ENCODE results near the gene SPIRE2.
"Not testable (repeated sequence)": the region's sequence is repeated elsewhere in the genome, so short reads cannot be mapped to it uniquely, and the experiment has no call there.

Gene SPIRE2

DNA sequence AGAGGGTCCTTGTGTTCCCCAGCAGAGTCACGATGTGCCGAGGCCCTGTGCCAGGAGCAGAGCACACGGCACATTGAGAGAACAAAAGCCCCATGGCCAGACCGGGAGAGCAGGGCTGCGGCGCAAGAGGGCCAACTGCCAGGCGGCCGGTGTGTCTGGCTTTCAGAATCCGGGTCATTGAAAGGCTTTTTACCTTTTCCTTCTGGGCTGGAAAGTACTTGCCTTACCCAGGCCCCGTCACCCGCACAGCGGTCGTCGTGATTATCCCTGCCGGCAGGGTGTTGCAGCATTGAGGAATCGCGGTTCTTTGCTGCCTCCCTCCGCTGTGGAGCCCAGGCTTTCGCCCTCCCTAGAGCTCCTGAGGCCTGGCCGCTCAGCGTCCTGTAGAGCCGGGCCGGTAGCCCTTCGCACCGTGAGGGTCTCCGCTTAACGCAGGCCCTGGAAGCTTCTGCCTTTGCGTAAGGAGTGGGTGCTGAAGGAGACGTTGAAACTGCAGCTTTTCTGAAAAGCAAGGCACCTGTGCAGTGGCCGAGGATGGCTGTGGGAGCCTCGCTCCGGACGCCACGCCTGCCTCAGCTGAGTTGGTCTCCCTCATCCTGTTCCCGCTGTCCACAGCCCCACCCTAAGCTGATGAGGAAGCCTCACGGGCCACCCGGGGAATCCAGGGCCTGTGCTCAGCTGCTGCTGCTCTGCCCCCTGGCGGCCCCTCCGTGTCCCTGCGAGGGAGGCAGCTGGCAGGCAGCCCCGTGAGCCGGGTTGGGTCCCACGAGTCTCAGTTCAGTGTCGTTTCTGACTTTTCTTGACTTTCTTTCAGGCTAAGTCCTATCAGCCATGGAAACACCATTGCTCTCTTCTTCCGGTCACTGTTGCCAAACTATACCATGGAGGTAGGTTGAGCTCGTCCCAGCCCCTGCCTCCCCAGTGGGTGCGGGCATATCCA is 81.8 kb downstream of the SPIRE2 start:
- Histone ChIP-seq H3K4me3 (ENCODE audit: low read depth, low read length) (no peak overlapping the region), H3K36me3 (ENCODE audit: insufficient read depth, low read length) (peaks cover 28% of the 10 kb centered on the region; the same call in 1 of the 2 replicates), H3K27ac (ENCODE audit: low read depth, low read length) (no peak overlapping the region)

DNA sequence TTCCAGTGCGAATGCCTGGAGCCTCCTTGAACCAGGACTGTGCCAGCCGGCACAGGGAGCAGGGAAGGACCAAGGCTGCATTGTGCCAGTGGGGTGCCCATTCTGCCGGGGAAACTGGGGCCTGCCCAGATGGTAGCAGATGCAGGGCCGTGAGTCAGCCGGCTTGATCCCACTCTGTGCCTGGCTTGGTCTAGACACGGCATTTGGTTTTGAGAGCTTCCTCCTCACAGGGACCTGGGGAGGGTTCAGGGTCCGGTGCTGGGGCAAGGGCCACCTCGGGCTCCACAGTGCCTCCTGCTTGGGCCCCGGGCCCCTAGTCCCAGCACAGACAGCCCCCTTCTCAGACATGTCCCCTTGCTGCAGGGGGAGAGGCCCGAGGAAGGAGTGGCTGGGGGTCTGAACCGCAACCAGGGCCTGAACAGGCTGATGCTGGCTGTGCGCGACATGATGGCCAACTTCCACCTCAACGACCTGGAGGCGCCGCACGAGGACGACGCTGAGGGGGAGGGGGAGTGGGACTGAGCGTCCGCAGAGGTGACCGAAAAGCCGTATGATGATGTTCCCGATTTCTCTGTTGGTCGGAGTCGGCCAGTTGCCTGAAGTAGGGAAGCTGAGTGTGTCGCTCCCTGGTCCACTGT is 82.6 kb downstream of the SPIRE2 start:
- Histone ChIP-seq H3K27me3 (ENCODE audit: insufficient read depth, low read length) (no peaks in the 10 kb centered on the region), H3K36me3 (ENCODE audit: insufficient read depth, low read length) (peaks cover 23% of the 10 kb centered on the region; the same call in 1 of the 2 replicates), H3K27ac (ENCODE audit: low read depth, low read length) (no peak overlapping the region), H3K4me3 (ENCODE audit: low read depth, low read length) (no peak overlapping the region), H3K79me2 (ENCODE audit: control insufficient read depth, insufficient read depth, low read length, unreplicated experiment) (no peaks in the 10 kb centered on the region), H2AFZ (ENCODE audit: low read length, unreplicated experiment) (no peak overlapping the region), H3K4me1 (ENCODE audit: control insufficient read depth, insufficient read depth, low read length, unreplicated experiment) (no peaks in the 10 kb centered on the region)

More for the DNA sequence above, 81.8 kb downstream of the SPIRE2 start:
- no peaks in the 10 kb centered on the region for H3K79me2 ChIP-seq (ENCODE audit: control insufficient read depth, insufficient read depth, low read length, unreplicated experiment)
- peaks cover 6% of the 10 kb centered on the region for H3K4me1 ChIP-seq (ENCODE audit: control insufficient read depth, insufficient read depth, low read length, unreplicated experiment)
- H3K27me3 ChIP-seq (ENCODE audit: insufficient read depth, low read length): no peaks in the 10 kb centered on the region
- no peak overlapping the region for H2AFZ ChIP-seq (ENCODE audit: low read length, unreplicated experiment)

DNA sequence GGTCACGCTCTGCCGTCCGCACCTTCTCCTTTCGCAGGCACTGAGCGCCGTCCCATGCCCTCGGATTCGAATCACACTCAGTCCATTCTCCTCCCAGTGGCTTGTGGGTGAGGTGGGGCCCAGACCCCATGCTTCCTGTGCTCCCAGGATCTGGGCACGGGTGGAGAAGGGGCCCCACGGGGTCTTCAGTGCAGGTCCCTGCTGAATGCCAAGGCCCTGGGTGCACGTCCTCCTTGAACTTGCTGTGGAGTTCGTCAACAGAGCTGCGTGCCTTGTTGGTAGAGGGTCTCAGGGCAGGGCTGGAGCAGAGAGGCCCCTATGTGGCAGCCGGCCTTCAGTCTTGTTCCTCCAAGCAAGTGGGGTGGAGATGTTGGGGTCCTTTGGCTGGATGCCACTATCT is 83.1 kb downstream of the SPIRE2 start:
- Histone ChIP-seq H3K36me3 (ENCODE audit: insufficient read depth, low read length) (peaks cover 19% of the 10 kb centered on the region; the same call in 1 of the 2 replicates), H3K79me2 (ENCODE audit: control insufficient read depth, insufficient read depth, low read length, unreplicated experiment) (no peaks in the 10 kb centered on the region), H3K27ac (ENCODE audit: low read depth, low read length) (no peak overlapping the region), H3K27me3 (ENCODE audit: insufficient read depth, low read length) (no peaks in the 10 kb centered on the region), H3K4me1 (ENCODE audit: control insufficient read depth, insufficient read depth, low read length, unreplicated experiment) (no peaks in the 10 kb centered on the region), H2AFZ (ENCODE audit: low read length, unreplicated experiment) (no peak overlapping the region), H3K4me3 (ENCODE audit: low read depth, low read length) (no peak overlapping the region)

DNA sequence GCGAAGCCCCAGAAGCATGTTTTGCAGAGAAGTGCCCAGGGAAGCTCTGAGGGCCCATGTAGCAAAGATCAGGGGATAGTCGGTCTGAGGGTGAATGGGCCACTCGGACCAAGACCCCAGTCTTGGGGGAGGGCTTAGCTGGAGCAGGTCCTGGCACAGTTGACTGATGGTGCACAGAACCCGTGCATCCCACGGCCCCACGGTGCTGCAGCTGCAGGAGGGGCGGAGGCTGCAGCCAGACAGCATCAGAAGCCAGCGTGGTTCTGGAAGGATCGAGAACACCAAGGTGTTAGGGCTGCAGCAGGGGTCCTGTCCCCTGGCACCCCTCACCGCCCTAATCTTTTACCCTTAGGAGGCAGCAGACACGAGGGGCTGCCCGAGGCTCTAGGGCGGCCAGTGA is 83.9 kb downstream of the SPIRE2 start:
- H2AFZ ChIP-seq (ENCODE audit: low read length, unreplicated experiment): no peak overlapping the region
- no peak overlapping the region for H3K27ac ChIP-seq (ENCODE audit: low read depth, low read length)
- no peaks in the 10 kb centered on the region for H3K27me3 ChIP-seq (ENCODE audit: insufficient read depth, low read length)
- H3K4me1 ChIP-seq (ENCODE audit: control insufficient read depth, insufficient read depth, low read length, unreplicated experiment): no peaks in the 10 kb centered on the region
- no peaks in the 10 kb centered on the region for H3K79me2 ChIP-seq (ENCODE audit: control insufficient read depth, insufficient read depth, low read length, unreplicated experiment)
- peaks cover 12% of the 10 kb centered on the region; the same call in 1 of the 2 replicates for H3K36me3 ChIP-seq (ENCODE audit: insufficient read depth, low read length)
- H3K4me3 ChIP-seq (ENCODE audit: low read depth, low read length): no peak overlapping the region

DNA sequence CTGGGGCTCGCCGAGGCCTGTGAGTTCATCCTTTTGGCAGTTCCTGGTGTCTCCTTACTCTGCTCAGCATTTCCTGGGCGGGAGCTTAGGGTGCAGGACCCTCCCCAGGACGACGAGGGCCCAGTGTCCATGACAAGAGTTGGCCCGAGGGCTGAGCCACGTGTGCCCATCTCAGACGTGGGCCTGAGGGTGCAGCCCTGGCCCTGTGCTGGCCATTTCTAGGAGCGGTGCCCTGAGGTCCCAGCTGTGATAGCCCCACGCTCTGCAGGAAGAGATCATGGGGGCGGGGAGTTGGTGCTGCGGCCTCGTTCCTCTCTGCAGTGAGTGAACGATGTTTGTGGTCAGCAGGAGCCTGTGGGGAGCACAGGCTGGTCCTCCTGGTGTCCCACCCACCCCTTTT is 84.4 kb downstream of the SPIRE2 start:
- no peaks in the 10 kb centered on the region for H3K27me3 ChIP-seq (ENCODE audit: insufficient read depth, low read length)
- peaks cover 11% of the 10 kb centered on the region; the same call in 1 of the 2 replicates for H3K36me3 ChIP-seq (ENCODE audit: insufficient read depth, low read length)
- no peaks in the 10 kb centered on the region for H3K79me2 ChIP-seq (ENCODE audit: control insufficient read depth, insufficient read depth, low read length, unreplicated experiment)
- H3K27ac ChIP-seq (ENCODE audit: low read depth, low read length): no peak overlapping the region
- H3K4me1 ChIP-seq (ENCODE audit: control insufficient read depth, insufficient read depth, low read length, unreplicated experiment): no peaks in the 10 kb centered on the region
- H3K4me3 ChIP-seq (ENCODE audit: low read depth, low read length): no peak overlapping the region
- no peak overlapping the region for H2AFZ ChIP-seq (ENCODE audit: low read length, unreplicated experiment)

DNA sequence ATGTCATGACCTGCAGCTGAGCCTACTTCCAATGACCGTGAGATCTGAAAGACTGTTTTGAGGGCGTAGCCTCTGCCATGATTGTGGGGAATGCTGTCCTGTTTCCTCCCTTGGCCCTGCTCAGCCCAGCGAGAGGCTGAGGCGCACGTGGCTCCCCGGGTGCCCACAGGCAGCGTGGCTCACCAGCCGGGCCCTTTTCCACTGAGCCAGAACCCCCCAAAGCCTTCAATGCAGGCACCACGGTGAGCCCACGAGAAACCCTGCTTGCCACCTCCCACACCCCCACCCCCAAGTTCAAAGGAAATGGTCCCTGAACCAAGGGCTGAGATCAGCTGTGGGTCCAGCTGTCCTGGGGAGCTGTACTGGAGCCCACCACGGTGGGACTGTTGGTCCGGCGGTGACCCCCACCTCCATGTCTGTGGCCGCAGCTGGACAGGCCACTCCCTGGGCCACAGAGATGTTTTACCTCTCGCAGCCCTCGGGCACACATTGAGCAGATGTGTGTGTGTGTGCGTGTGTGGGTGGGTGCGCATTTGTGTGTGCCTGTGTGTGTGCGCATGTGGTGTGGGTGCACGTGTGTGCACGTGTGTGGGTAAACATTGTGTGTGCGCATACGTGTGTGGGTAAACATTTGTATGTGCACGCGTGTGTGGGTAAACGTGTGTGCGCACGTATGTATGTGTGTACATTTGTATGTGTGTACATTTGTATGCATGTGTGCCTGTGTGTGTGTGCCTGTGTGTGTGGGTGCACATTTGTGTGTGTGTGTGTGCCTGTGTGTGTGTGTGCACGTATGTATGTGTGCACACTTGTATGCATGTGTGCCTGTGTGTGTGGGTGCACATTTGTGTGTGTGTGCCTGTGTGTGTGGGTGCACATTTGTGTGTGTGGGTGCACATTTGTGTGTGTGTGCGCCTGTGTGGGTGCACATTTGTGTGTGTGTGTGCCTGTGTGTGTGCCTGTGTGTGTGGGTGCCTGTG is 85.4 kb downstream of the SPIRE2 start:
- Histone ChIP-seq H3K27ac (ENCODE audit: low read depth, low read length) (no peak overlapping the region), H2AFZ (ENCODE audit: low read length, unreplicated experiment) (no peak overlapping the region), H3K4me3 (ENCODE audit: low read depth, low read length) (no peak overlapping the region), H3K79me2 (ENCODE audit: control insufficient read depth, insufficient read depth, low read length, unreplicated experiment) (no peaks in the 10 kb centered on the region), H3K36me3 (ENCODE audit: insufficient read depth, low read length) (peaks cover 6% of the 10 kb centered on the region; the same call in 1 of the 2 replicates), H3K4me1 (ENCODE audit: control insufficient read depth, insufficient read depth, low read length, unreplicated experiment) (peaks cover 8% of the 10 kb centered on the region), H3K27me3 (ENCODE audit: insufficient read depth, low read length) (no peaks in the 10 kb centered on the region)

DNA sequence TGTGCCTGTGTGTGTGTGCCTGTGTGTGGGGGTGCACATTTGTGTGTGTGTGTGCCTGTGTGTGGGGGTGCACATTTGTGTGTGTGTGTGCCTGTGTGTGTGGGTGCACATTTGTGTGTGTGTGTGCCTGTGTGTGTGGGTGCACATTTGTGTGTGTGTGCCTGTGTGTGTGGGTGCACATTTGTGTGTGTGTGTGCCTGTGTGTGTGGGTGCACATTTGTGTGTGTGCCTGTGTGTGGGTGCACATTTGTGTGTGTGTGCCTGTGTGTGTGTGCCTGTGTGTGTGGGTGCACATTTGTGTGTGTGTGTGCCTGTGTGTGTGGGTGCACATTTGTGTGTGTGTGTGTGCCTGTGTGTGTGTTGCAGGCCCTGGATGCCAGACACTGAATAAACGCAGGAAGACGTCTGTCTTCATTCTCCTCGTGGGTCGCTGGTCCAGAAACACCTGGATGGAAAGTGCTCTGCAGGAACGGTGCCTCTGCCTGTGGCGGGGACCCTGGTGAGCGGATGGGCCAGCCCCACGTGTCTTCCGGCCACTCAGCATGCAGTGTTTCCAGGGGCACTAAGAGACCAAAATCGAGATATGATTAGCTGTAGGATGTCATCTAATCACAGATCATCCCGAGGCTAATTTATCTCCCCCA is 86.5 kb downstream of the SPIRE2 start:
- not testable (repeated sequence) for H3K27ac ChIP-seq (ENCODE audit: low read depth, low read length); H2AFZ ChIP-seq (ENCODE audit: low read length, unreplicated experiment); H3K79me2 ChIP-seq (ENCODE audit: control insufficient read depth, insufficient read depth, low read length, unreplicated experiment); H3K4me3 ChIP-seq (ENCODE audit: low read depth, low read length); H3K36me3 ChIP-seq (ENCODE audit: insufficient read depth, low read length); H3K27me3 ChIP-seq (ENCODE audit: insufficient read depth, low read length)
- H3K4me1 ChIP-seq (ENCODE audit: control insufficient read depth, insufficient read depth, low read length, unreplicated experiment): peaks cover 17% of the 10 kb centered on the region

DNA sequence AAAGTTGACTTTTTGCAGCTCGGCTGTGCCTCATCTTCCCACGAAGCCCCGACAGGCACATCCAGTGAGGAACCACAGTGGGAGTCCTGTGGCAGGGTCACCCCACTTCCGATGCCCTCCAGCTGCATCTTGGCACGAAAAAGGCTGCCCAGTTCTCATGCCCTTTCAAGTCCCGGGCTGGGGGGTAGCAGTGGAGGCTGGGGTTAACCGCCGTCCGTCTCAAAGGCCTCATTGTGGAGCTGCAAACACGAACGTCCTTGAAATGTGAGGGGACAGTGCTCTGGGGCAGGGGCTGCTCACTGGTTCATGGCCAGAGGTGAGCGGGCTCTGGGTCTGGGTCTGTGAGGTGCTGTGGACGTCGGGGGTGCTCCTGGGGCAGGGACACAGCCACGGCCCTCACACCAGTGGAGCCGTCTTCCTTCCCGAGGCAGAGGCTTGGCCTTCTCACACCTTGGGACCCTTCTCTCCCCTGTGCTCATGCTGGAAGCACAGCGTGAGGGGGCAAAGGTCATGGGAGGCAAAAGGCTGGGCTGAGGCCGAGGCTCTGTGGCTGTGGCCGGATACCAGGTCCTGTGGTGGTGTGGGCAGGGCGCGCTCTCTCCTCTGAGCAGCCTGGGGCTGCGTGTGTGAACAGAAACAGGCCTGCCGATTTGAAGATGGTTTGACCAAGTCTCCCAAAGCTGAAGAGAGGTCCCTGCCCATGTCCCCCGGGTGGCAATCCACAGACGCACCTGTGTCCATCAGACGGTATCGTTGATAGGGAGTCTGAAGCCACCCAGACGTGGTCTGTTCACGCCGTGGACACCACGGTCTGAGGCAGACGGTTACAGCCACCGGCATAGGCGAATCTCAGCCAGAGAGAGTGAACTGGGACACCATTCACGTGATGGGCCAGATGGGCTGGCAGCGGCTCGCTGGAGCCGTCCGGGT is 87.3 kb downstream of the SPIRE2 start:
- H3K27ac ChIP-seq (ENCODE audit: low read depth, low read length): no peak overlapping the region

DNA sequence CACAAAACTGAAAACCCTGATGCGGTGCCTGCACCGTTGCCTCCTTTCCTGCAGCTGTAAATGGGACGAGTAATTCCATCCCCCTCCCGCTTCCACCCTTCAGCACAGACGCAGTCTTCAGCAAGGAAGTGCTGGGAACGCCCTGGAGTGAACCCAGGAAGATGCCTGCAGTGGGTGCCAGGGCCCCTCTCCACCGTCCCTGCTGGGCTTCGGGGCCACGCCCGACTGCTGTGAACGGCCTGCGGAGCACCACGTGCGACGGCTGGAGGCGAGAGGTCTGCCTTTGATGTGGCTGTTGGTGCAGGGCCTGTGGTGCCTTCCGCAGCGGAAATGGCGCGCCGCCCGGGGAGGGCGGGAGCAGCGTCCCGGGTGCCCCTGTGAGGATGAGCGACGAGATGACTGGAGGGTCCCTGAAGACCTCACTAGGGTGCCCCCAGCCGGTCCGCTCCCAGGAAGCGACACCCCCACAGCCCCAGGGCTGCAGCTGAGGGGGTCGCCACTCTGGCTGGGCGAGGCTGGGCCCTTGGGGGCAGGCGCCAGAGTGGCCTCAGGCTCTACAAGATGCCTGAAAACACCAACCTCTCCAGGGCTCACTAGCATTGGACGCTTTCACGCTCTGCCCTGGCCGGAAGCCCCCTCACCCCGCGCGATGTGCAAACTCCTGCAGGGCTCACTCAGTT is 89.6 kb downstream of the SPIRE2 start:
- H3K79me2 ChIP-seq (ENCODE audit: control insufficient read depth, insufficient read depth, low read length, unreplicated experiment): peaks cover 6% of the 10 kb centered on the region
- H3K27me3 ChIP-seq (ENCODE audit: insufficient read depth, low read length): no peaks in the 10 kb centered on the region
- peak overlapping the region; percentile 6 for H2AFZ ChIP-seq (ENCODE audit: low read length, unreplicated experiment)
- peak overlapping the region; percentile 66 for H3K27ac ChIP-seq (ENCODE audit: low read depth, low read length)
- peaks cover 6% of the 10 kb centered on the region; the same call in 1 of the 2 replicates for H3K36me3 ChIP-seq (ENCODE audit: insufficient read depth, low read length)
- peaks cover 36% of the 10 kb centered on the region for H3K4me1 ChIP-seq (ENCODE audit: control insufficient read depth, insufficient read depth, low read length, unreplicated experiment)
- peak overlapping the region; percentile 67 for H3K4me3 ChIP-seq (ENCODE audit: low read depth, low read length)

More for the DNA sequence above, 87.3 kb downstream of the SPIRE2 start:
- H3K4me1 ChIP-seq (ENCODE audit: control insufficient read depth, insufficient read depth, low read length, unreplicated experiment): peaks cover 25% of the 10 kb centered on the region
- H3K36me3 ChIP-seq (ENCODE audit: insufficient read depth, low read length): peaks cover 6% of the 10 kb centered on the region; the same call in 1 of the 2 replicates
- no peak overlapping the region for H2AFZ ChIP-seq (ENCODE audit: low read length, unreplicated experiment)
- no peak overlapping the region for H3K4me3 ChIP-seq (ENCODE audit: low read depth, low read length)
- H3K79me2 ChIP-seq (ENCODE audit: control insufficient read depth, insufficient read depth, low read length, unreplicated experiment): peaks cover 6% of the 10 kb centered on the region
- H3K27me3 ChIP-seq (ENCODE audit: insufficient read depth, low read length): no peaks in the 10 kb centered on the region

All from ACC112 (cell line).